VCaP (cell line): ENCODE results near the gene RFTN2.

Experiments
- H3K27ac ChIP-seq: fragments of 450-650 bp; 2 replicates; pipeline ENCODE4 v1.5.1; 2017
- CTCF ChIP-seq: fragments of 450-650 bp; conservative IDR thresholded peaks from 2 replicates; pipeline ENCODE4 v1.5.1; 2017; ENCODE audit warnings: mild to moderate bottlenecking, moderate library complexity

RFTN2 gene

GRCh38 chr2:197677483-197677882, 2.1 kb upstream of the RFTN2 start:
- no peak overlapping the region for H3K27ac ChIP-seq
- no peak for TF ChIP-seq CTCF

- no peak overlapping the region for H3K27ac ChIP-seq
- no peak for TF ChIP-seq CTCF
Measured at GRCh38 chr2:197677056-197677455, 1.7 kb upstream of the RFTN2 start.

GRCh38 chr2:197675711-197676188, 363 bp upstream of the RFTN2 start:
- H3K27ac ChIP-seq = no peak overlapping the region
- no peak for TF ChIP-seq CTCF

- no peak for TF ChIP-seq CTCF
- no peak overlapping the region for H3K27ac ChIP-seq
Measured at GRCh38 chr2:197674591-197674990, 796 bp downstream of the RFTN2 start.

- no peak for TF ChIP-seq CTCF
Measured at GRCh38 chr2:197674060-197674459, 1.3 kb downstream of the RFTN2 start.

GRCh38 chr2:197673606-197674005, 1.8 kb downstream of the RFTN2 start:
- no peak overlapping the region for H3K27ac ChIP-seq
- TF ChIP-seq CTCF = no peak

More at GRCh38 chr2:197674060-197674459, 1.3 kb downstream of the RFTN2 start:
- H3K27ac ChIP-seq = no peak overlapping the region

- H3K27ac ChIP-seq = no peak overlapping the region
- TF ChIP-seq CTCF = no peak
Measured at GRCh38 chr2:197673106-197673505, 2.3 kb downstream of the RFTN2 start.
